ENCODE results near the gene CPN2. TPM values are rescaled to one million over a fixed set of nuclear protein-coding genes. Genes with fewer than 3 reads are reported as not detected.

Gene CPN2
- total and polyA plus RNA-seq, 2 experiments from 2014 or later = 0.10 to 0.14 TPM

GRCh38 chr3:194364314-194364651 lies 13.2 kb upstream of the CPN2 start (continued):
- TF ChIP-seq ZNF462 (CRISPR knock-in tag; IDR thresholded peaks at IDR 0.05) (no peak), NANOG (IDR thresholded peaks at IDR 0.05; ENCODE audit: borderline replicate concordance) (no peak), EZH2phosphoT487 (IDR thresholded peaks at IDR 0.05; ENCODE audit: unreplicated experiment) (no peak), EZH2 (IDR thresholded peaks at IDR 0.05; ENCODE audit: low read depth, unreplicated experiment) (no peak), ETS1 (IDR thresholded peaks at IDR 0.05) (no peak), ZNF114 (CRISPR knock-in tag; IDR thresholded peaks at IDR 0.05) (no peak), ZNF331 (CRISPR knock-in tag; IDR thresholded peaks at IDR 0.05; ENCODE audit: low read depth) (no peak)
- TF ChIP-seq, protein P1, sequence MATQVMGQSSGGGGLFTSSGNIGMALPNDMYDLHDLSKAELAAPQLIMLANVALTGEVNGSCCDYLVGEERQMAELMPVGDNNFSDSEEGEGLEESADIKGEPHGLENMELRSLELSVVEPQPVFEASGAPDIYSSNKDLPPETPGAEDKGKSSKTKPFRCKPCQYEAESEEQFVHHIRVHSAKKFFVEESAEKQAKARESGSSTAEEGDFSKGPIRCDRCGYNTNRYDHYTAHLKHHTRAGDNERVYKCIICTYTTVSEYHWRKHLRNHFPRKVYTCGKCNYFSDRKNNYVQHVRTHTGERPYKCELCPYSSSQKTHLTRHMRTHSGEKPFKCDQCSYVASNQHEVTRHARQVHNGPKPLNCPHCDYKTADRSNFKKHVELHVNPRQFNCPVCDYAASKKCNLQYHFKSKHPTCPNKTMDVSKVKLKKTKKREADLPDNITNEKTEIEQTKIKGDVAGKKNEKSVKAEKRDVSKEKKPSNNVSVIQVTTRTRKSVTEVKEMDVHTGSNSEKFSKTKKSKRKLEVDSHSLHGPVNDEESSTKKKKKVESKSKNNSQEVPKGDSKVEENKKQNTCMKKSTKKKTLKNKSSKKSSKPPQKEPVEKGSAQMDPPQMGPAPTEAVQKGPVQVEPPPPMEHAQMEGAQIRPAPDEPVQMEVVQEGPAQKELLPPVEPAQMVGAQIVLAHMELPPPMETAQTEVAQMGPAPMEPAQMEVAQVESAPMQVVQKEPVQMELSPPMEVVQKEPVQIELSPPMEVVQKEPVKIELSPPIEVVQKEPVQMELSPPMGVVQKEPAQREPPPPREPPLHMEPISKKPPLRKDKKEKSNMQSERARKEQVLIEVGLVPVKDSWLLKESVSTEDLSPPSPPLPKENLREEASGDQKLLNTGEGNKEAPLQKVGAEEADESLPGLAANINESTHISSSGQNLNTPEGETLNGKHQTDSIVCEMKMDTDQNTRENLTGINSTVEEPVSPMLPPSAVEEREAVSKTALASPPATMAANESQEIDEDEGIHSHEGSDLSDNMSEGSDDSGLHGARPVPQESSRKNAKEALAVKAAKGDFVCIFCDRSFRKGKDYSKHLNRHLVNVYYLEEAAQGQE (IDR thresholded peaks at IDR 0.05; ENCODE audit: unreplicated experiment) = no peak

Measured in GM23338 (cell line).